Gastroesophageal sphincter (tissue), 4 donors: Measurements from ENCODE around the gene PSMD14. TPM values are rescaled to one million over a fixed set of nuclear protein-coding genes. Genes with fewer than 3 reads are reported as not detected.

Source experiments
- ATAC-seq: fragments of 150-250 bp; one replicate; pipeline ENCODE4 v1.9.1; 2016; ENCODE audit warnings: mild to moderate bottlenecking, moderate library complexity
- H3K27ac ChIP-seq, 4 donors: fragments of 200-600 bp; sonication (generic) in 3 of 4; 1 replicate in 3 of 4; 2 replicates in 1 of 4; pipeline ENCODE4 v1.5.1; 2016 to 2019
- H3K27me3 ChIP-seq: fragments of 200-600 bp; sonication (generic); one replicate; pipeline ENCODE4 v1.5.1; 2019
- H3K36me3 ChIP-seq, 2 donors: fragments of 200-600 bp; sonication (generic); one replicate each; pipeline ENCODE4 v1.5.1; 2019; ENCODE audit warnings: control low read depth in 1 of 2
- H3K4me1 ChIP-seq, 3 donors: fragments of 200-600 bp; sonication (generic); 1 replicate in 2 of 3; 2 replicates in 1 of 3; pipeline ENCODE4 v1.5.1; 2016 to 2019; ENCODE audit warnings: control low read depth in 2 of 3
- H3K4me3 ChIP-seq, 2 donors: fragments of 200-600 bp; sonication (generic); one replicate each; pipeline ENCODE4 v1.5.1; 2019; ENCODE audit warnings: mild to moderate bottlenecking in 1 of 2, moderate library complexity in 1 of 2
- H3K9me3 ChIP-seq, 3 donors: fragments of 200-600 bp; sonication (generic); one replicate each; pipeline ENCODE4 v1.5.1; 2017 to 2019; ENCODE audit warnings: control low read depth in 2 of 3
- CTCF ChIP-seq, 4 experiments: fragments of 200-600 bp in 2 of 4; fragments of 450-650 bp in 2 of 4; sonication (generic) in 1 of 4; IDR thresholded peaks; one replicate each; pipeline ENCODE4 v1.5.1; 2017 to 2019; ENCODE audit warnings: antibody characterized with exemption in 4 of 4, mild to moderate bottlenecking in 2 of 4, moderate library complexity in 2 of 4
- EP300 ChIP-seq: sonication (generic); formaldehyde crosslinking; IDR thresholded peaks from one replicate; pipeline ENCODE4 v1.6.1; 2017; ENCODE audit warnings: antibody characterized with exemption, mild to moderate bottlenecking
- POLR2A ChIP-seq, 2 donors: fragments of 450-650 bp; IDR thresholded peaks; one replicate each; pipeline ENCODE4 v1.6.1; 2017; ENCODE audit warnings: antibody characterized with exemption in 2 of 2, mild to moderate bottlenecking in 2 of 2, moderate library complexity in 1 of 2
- POLR2AphosphoS5 ChIP-seq: sonication (generic); formaldehyde crosslinking; IDR thresholded peaks from one replicate; pipeline ENCODE4 v1.6.1; 2017; ENCODE audit warnings: antibody characterized with exemption
- WGBS, 2 donors: methylation state at CpG; one replicate each; pipeline ENCODE4 v1.1.5; 2018; ENCODE audit warnings: low coverage in 1 of 2; 5-methylcytosine and 5-hydroxymethylcytosine counted together
- total RNA-seq, 4 donors: library from RNA; depleted of rRNA; stranded (reverse); fragments of >200 nt; gene quantifications; one replicate each; pipeline ENCODE4 v1.1.0, GENCODE V29; 2016

PSMD14 gene
- total RNA-seq, 4 donors from 2014 or later: 32.3 to 46.1 (median 35.6) TPM

GRCh38 chr2:161362568-161363166 lies 54.4 kb downstream of the PSMD14 start:
- no peaks in the 10 kb centered on the region for H3K27me3 ChIP-seq

GRCh38 chr2:161367675-161368074 lies 59.5 kb downstream of the PSMD14 start:
- H3K36me3 ChIP-seq: peaks cover 0 to 33% of the 10 kb centered on the region in 2 donors
- no peaks in the 10 kb centered on the region for H3K27me3 ChIP-seq
- no peak overlapping the region for H3K27ac ChIP-seq
- no peak overlapping the region for H3K4me3 ChIP-seq
- TF ChIP-seq POLR2A (IDR thresholded peaks at IDR 0.05): no peak
- no peak for TF ChIP-seq POLR2AphosphoS5
- TF ChIP-seq CTCF (IDR thresholded peaks at IDR 0.05): no peak
- TF ChIP-seq EP300: no peak
- peaks cover 0 to 10% (median under 1%) of the 10 kb centered on the region in 3 donors for H3K9me3 ChIP-seq
- 73 to 77% methylated on average over 3 of the region's 3 CpGs for WGBS, 2 donors
- ATAC-seq: no peak
- H3K4me1 ChIP-seq: no peaks in the 10 kb centered on the region

More at GRCh38 chr2:161362568-161363166, 54.4 kb downstream of the PSMD14 start:
- peaks cover 0 to 6% (median 0%) of the 10 kb centered on the region in 3 donors for H3K4me1 ChIP-seq
- H3K27ac ChIP-seq: no peak overlapping the region
- H3K36me3 ChIP-seq: peaks cover 0 to 2% of the 10 kb centered on the region in 2 donors
- 97 to 100% methylated on average over 2 of the region's 2 CpGs for WGBS, 2 donors
- peaks cover 0 to 24% (median 7%) of the 10 kb centered on the region in 3 donors for H3K9me3 ChIP-seq
- ATAC-seq: no peak
- H3K4me3 ChIP-seq: no peak overlapping the region
- TF ChIP-seq POLR2A (IDR thresholded peaks at IDR 0.05) (no peak), POLR2AphosphoS5 (no peak), EP300 (no peak), CTCF (IDR thresholded peaks at IDR 0.05) (no peak)

DNA sequence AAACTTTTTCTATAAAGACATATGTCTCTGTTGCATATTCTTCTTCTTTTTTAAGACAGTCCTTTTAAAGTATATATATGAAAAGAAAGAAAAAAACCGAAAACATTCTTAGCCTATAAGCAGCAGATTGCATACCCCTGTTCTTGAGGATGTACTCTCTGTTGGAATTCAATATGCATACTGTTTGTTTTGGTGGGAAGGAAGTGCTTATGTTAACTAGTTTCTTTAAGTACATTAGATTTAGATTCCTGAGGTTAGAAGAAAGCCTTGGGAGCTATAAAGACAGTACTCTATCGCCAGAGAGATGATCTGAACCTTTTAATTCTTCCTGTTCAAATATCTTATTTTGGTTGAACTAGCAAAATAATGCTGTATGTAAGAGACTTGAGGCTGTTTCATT lies 61.1 kb downstream of the PSMD14 start:
- TF ChIP-seq POLR2AphosphoS5 (no peak), POLR2A (IDR thresholded peaks at IDR 0.05) (no peak), CTCF (IDR thresholded peaks at IDR 0.05) (no peak), EP300 (no peak)
- H3K36me3 ChIP-seq: peaks cover 0 to 33% of the 10 kb centered on the region in 2 donors
- no peak overlapping the region for H3K27ac ChIP-seq
- no peaks in the 10 kb centered on the region for H3K9me3 ChIP-seq
- 72 to 88% methylated on average over 2 of the region's 2 CpGs for WGBS, 2 donors
- H3K27me3 ChIP-seq: no peaks in the 10 kb centered on the region
- no peaks in the 10 kb centered on the region for H3K4me1 ChIP-seq
- no peak overlapping the region for H3K4me3 ChIP-seq
- ATAC-seq: no peak

DNA sequence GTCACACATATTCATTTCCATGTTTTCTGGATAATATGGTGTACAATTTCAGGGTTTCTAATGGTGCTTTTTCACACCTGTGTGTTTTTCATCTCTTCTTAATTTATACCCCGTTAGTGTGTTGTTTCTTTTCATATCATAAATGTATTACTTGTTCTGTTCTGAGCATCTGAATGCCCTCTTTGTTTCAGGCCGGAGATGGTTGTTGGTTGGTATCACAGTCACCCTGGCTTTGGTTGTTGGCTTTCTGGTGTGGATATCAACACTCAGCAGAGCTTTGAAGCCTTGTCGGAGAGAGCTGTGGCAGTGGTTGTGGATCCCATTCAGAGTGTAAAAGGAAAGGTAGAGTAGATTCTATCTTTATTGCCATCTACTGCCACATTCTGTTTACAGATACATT lies 62.8 kb downstream of the PSMD14 start:
- TF ChIP-seq EP300: no peak
- no peak for TF ChIP-seq POLR2AphosphoS5
- no peak for TF ChIP-seq POLR2A (IDR thresholded peaks at IDR 0.05)
- no peak for TF ChIP-seq CTCF (IDR thresholded peaks at IDR 0.05)
- H3K27me3 ChIP-seq: no peaks in the 10 kb centered on the region
- H3K9me3 ChIP-seq: no peaks in the 10 kb centered on the region
- no peak overlapping the region for H3K4me3 ChIP-seq
- peaks cover 0 to 33% of the 10 kb centered on the region in 2 donors for H3K36me3 ChIP-seq
- WGBS, 2 donors: 66 to 90% methylated on average over 1 to 3 of the region's 3 CpGs
- no peaks in the 10 kb centered on the region for H3K4me1 ChIP-seq
- ATAC-seq: no peak
- no peak overlapping the region for H3K27ac ChIP-seq

GRCh38 chr2:161371869-161372268 lies 63.6 kb downstream of the PSMD14 start:
- 29% methylated on average over 1 of the region's 1 CpG; no CpG with 5 or more reads in 1 of the 2 donors for WGBS, 2 donors
- Histone ChIP-seq H3K27me3 (no peaks in the 10 kb centered on the region), H3K27ac (no peak overlapping the region), H3K36me3 (peaks cover 0 to 33% of the 10 kb centered on the region in 2 donors), H3K4me3 (no peak overlapping the region), H3K9me3 (no peaks in the 10 kb centered on the region), H3K4me1 (no peaks in the 10 kb centered on the region)
- TF ChIP-seq POLR2A (IDR thresholded peaks at IDR 0.05): no peak
- no peak for TF ChIP-seq CTCF (IDR thresholded peaks at IDR 0.05)
- no peak for TF ChIP-seq EP300
- TF ChIP-seq POLR2AphosphoS5: no peak
- ATAC-seq: no peak
